HG02973 (cell line): Measurements from ENCODE around the gene HSPE1.
A peak's percentile ranks its signal among the peaks of the same experiment; 100 is the strongest.
"Not testable (repeated sequence)": the region's sequence is repeated elsewhere in the genome, so short reads cannot be mapped to it uniquely, and the experiment has no call there.

Experiments
- ATAC-seq: cut with Tn5 transposase; IDR thresholded peaks from one replicate; pipeline ENCODE4 v1.9.1; 2021; ENCODE audit warnings: moderate library complexity; ENCODE audit not compliant: unreplicated experiment

The HSPE1 gene

GRCh38 chr2:197499594-197500502, at the start of gene HSPE1, which contains the start of gene HSPD1:
Gene HSPE1, plus strand, starts transcription at chr2:197500379. Its CDS starts 58 bp downstream, at chr2:197500437.
Gene HSPD1, minus strand, starts transcription at chr2:197499840. Its CDS starts 992 bp downstream, at chr2:197498848.
- peak; percentile 74 for ATAC-seq

- no peak for ATAC-seq
Observed at GRCh38 chr2:197450465-197450864, 49.7 kb upstream of the HSPE1 start.

DNA sequence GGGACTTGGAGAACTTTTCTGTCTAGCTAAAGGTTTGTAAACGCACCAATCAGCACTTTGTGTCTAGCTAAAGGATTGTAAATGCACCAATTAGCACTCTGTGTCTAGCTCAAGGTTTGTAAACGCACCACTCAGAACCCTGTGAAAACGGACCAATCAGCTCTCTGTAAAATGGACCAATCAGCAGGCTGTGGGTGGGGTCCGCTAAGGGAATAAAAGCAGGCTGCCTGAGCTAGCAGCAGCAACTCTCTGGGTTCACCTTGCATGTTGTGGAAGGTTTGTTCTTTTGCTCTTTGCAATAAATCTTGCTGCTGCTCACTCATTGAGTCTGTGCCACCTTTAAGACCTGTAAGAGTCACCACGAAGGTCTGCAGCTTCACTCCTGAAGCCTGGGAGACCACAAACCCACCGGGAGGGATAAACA, 49.2 kb upstream of the HSPE1 start:
- not testable (repeated sequence) for ATAC-seq

DNA sequence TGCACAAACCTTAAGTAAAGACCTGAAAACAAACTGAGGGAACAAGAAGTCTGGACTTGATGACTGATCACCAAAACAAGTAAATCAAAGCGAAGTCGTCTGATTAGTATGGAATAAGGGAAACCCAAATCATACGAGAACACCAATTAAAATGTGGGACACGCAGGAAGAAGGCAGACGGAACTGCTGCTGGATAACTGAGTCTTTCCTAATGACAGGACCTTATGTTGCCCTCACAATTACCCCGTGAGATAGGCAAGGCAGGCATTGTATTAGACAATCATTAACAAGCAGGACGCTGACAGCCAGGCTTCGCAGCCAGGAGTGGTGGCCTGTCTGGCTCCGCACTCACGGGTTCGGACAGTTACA, 47.4 kb upstream of the HSPE1 start:
- no peak for ATAC-seq

- peak; percentile 93 for ATAC-seq
Observed at GRCh38 chr2:197453123-197453913, 46.9 kb upstream of the HSPE1 start, which contains the start of gene COQ10B. Gene COQ10B, plus strand, starts transcription at chr2:197453552. Its CDS starts 9 bp downstream, at chr2:197453561.

- peak; percentile 33 for ATAC-seq
Observed at GRCh38 chr2:197453914-197454398, 46.2 kb upstream of the HSPE1 start.

GRCh38 chr2:197454923-197455322, 45.3 kb upstream of the HSPE1 start:
- ATAC-seq = no peak

DNA sequence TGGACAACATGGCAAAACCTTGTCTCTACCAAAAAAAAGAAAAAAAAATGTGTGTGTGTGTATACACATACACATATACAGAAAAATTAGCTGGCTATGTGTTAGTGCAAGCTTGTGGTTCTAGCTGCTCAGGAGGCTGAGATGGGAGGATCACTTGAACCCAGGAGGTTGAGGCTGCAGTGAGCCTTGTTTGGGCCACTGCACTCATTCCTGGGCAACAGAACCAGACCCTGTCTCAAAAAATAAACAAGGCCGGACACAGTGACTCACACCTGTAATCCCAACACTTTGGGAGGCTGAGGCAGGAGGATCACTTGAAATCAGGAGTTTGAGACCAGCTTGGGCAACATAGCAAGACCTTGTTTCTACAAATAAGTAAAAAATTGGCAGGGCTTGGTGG, 44.8 kb upstream of the HSPE1 start:
- no peak for ATAC-seq

DNA sequence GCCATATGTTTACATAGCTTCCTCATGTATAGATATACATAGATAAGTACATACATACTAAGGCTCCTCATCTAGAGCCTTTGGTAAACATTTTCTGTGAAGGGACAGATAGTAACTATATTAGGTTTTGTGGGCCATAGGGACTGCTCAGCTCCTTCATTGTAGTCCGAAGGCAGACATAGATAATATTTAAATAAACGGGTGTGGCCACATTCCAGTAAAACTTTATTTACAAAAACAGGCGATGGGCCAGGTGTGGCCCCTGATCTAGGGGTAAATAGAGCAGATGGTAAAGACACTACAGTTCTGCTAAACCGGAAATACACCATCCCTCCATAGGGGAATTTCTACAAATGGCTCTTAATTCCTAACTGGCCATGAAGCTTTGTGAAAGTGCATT, 39.5 kb upstream of the HSPE1 start:
- ATAC-seq = no peak

GRCh38 chr2:197461057-197461456, 39.1 kb upstream of the HSPE1 start:
- ATAC-seq = no peak

DNA sequence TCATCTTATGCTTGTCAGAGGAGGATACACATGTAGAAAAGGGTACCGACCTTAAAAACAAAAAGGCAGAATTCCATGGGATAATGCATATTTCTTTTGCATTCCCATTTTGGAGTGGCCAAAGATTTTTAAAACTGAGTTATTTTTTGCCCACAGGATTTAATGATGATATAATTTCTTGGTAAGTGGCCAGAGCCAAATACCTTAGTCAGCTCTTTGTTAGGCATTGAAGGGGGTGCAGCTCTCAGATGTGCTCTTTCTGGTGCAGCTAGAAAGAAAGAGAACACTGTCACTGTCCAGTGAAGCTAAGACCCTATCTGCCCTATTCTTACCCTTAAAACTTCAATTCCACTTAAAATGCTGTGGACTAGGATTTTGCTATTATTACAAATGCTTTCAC, 36.0 kb upstream of the HSPE1 start:
- no peak for ATAC-seq

DNA sequence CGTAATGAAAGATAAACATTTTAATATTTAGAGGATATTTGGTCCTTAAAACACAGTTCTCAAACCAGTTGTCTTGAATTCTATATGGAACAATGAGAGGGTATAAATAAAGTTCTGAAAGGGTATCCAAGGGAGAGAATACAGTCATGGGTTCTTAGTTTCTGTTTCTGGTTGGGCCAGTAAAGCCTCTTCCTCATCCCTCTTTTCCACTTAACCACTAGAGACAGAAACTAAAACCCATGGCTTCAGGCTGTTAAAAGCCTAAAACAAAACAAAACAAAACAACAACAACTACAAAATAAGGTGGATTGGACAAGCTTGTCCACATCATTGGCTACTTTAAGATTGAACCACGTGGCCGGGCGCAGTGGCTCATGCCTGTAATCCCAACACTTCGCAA, 28.0 kb upstream of the HSPE1 start:
- ATAC-seq = no peak

DNA sequence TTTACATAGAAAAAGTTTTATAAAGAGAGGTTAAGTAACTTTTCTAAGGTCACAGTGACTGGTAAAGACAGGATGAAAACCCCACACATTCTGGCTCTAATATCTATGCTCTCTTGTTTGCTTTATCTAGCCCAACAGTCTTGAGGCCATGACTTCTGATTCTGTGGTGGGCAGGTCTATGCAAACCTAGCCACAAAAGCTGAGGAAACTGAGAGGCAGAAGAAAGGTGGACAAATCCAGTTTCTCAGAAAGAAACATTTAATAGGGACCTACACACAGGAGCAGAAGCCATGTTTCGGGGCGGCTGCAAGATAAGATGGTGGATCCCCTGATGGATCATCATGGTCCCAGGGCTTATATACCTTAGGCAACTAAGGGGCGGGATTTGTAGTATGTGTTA, 22.4 kb upstream of the HSPE1 start:
- ATAC-seq = no peak

- no peak for ATAC-seq
Observed at GRCh38 chr2:197480165-197481036, 19.8 kb upstream of the HSPE1 start.

- not testable (repeated sequence) for ATAC-seq
Observed at GRCh38 chr2:197484248-197484647, 15.9 kb upstream of the HSPE1 start.

GRCh38 chr2:197486175-197486574, 14.0 kb upstream of the HSPE1 start:
- no peak for ATAC-seq

DNA sequence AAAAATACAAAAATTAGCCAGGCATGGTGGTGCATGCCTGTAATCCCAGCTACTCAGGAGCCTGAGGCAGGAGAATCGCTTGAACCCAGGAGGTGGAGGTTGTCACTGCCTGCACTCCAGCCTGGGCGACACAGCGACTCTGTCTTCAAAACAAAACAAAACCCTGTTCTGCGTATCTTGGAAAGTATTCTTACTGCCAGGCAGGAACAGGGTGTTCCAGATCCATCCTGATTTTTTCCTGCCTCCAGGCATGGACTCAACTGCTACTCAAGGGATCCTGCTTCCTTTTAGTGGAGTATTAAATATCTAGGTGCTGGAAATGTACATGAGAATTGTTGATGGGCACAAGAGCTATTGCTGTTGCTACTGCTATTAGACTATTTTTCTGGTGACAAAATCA, 12.8 kb upstream of the HSPE1 start:
- ATAC-seq = no peak

DNA sequence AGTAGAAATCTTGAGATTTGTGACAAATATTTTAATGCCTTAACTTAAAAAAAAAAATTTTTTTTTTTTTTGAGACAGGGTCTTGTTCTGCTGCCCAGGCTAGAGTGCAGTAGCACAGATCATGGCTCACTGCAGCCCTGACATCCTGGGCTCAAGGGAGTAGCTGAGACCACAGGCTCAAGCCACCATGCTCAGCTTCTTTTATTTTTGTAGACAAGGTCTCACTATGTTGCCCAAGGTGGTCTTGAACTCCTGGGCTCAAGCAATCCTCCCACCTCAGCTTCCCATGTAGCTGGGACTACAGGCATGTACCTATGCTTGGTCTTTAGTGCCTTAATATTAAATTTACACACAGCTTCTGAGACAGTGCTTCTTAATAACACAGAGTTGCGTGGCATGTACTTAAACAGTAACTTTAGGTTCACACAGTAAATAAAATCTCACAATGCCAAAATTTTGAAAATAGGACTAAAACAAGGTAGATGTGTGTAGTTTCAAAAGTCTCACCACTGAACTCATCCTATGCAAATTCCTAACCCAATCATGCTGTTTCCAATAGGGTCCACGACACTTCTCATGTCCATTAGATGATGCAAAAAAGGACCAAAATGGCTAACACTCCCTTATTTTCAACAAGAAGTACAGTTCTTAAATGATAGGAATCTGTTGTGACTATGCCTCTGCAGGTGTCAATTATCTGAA, 4.6 kb upstream of the HSPE1 start:
- no peak for ATAC-seq

GRCh38 chr2:197496695-197497094, 3.5 kb upstream of the HSPE1 start:
- ATAC-seq = no peak

GRCh38 chr2:197497326-197497725, 2.9 kb upstream of the HSPE1 start:
- ATAC-seq = no peak
